SK-N-SH (cell line): ENCODE data around the gene MAGI3. TPM values are rescaled to one million over a fixed set of nuclear protein-coding genes. Genes with fewer than 3 reads are reported as not detected.

ENCODE experiments used
- CTCF ChIA-PET: fragments of 300-600, 350-600 bp; formaldehyde crosslinking; extraction: SDS; loops from one replicate; lab custom pipeline; 2021; lab: Yijun Ruan, JAX
- POLR2A ChIA-PET: fragments of 350-600 bp; sonication (Branson Sonifier 250); formaldehyde crosslinking; extraction: SDS; loops from one replicate; lab custom pipeline; 2020; ENCODE audit warnings: antibody characterized with exemption, inconsistent platforms; lab: Yijun Ruan, JAX
- DNase-seq: peaks from one replicate; pipeline ENCODE4 v3.0.0; 2012
- H2AFZ ChIP-seq: fragments of 200-600 bp; sonication (generic); 2 replicates; pipeline ENCODE4 v1.8.1; 2016; ENCODE audit warnings: antibody characterized with exemption, mild to moderate bottlenecking, low read depth
- H3F3A ChIP-seq: fragments of 200-600 bp; sonication (generic); replicated peaks from 2 replicates; pipeline ENCODE3; 2016; ENCODE audit warnings: antibody characterized with exemption, mild to moderate bottlenecking; ENCODE audit not compliant: insufficient read depth
- H3K27ac ChIP-seq, 2 experiments: fragments of 200-500 bp in 1 of 2; fragments of 200-600 bp in 1 of 2; sonication (Bioruptor generic) in 1 of 2; sonication (generic), shearing (Covaris generic) in 1 of 2; 2 replicates each; pipeline versions ENCODE4 v1.5.1 to v1.6.1; 2014 to 2016; ENCODE audit warnings: low read depth in 2 of 2, inconsistent platforms in 1 of 2, low read length in 1 of 2, mild to moderate bottlenecking in 1 of 2, mixed read lengths in 1 of 2
- H3K27me3 ChIP-seq: fragments of 200-600 bp; sonication (generic), shearing (Covaris generic); 2 replicates; pipeline ENCODE4 v1.6.1; 2016; ENCODE audit warnings: mixed run types; ENCODE audit not compliant: insufficient read depth
- H3K36me3 ChIP-seq, 2 experiments: fragments of 200-500 bp in 1 of 2; fragments of 200-600 bp in 1 of 2; sonication (Bioruptor generic) in 1 of 2; sonication (generic) in 1 of 2; replicated peaks in 1 of 2; 2 replicates each; pipeline versions ENCODE3 to v1.5.1; 2014 to 2016; ENCODE audit warnings: low read length in 1 of 2, mild to moderate bottlenecking in 1 of 2; ENCODE audit not compliant: insufficient read depth in 2 of 2, control insufficient read depth in 1 of 2
- H3K4me1 ChIP-seq, 2 experiments: fragments of 200-500 bp in 1 of 2; fragments of 200-600 bp in 1 of 2; sonication (Bioruptor generic) in 1 of 2; sonication (generic), shearing (Covaris generic) in 1 of 2; 2 replicates each; pipeline versions ENCODE4 v1.5.1 to v1.6.1; 2014 to 2016; ENCODE audit warnings: low read depth in 1 of 2, low read length in 1 of 2, mixed run types in 1 of 2; ENCODE audit not compliant: insufficient read depth in 2 of 2, control insufficient read depth in 1 of 2
- H3K4me2 ChIP-seq: fragments of 200-600 bp; sonication (generic), shearing (Covaris generic); 2 replicates; pipeline ENCODE4 v1.6.1; 2017; ENCODE audit warnings: mixed run types
- H3K4me3 ChIP-seq, 2 experiments: fragments of 200-500 bp in 1 of 2; fragments of 200-600 bp in 1 of 2; sonication (Bioruptor generic) in 1 of 2; sonication (generic), shearing (Covaris generic) in 1 of 2; 2 replicates each; pipeline versions ENCODE4 v1.5.1 to v1.8.1; 2014 to 2016; ENCODE audit warnings: low read depth in 2 of 2, inconsistent platforms in 1 of 2, low read length in 1 of 2, mild to moderate bottlenecking in 1 of 2, mixed read lengths in 1 of 2, moderate library complexity in 1 of 2
- H3K79me2 ChIP-seq: fragments of 200-600 bp; sonication (generic); 2 replicates; pipeline ENCODE4 v1.8.1; 2017; ENCODE audit warnings: mild to moderate bottlenecking; ENCODE audit not compliant: insufficient read depth
- H3K9ac ChIP-seq: fragments of 200-600 bp; sonication (generic); 2 replicates; pipeline ENCODE4 v1.6.1; 2017; ENCODE audit warnings: mixed run types
- H3K9me2 ChIP-seq: fragments of 200-600 bp; sonication (generic); 2 replicates; pipeline ENCODE4 v1.6.1; 2017; ENCODE audit warnings: mixed run types
- H3K9me3 ChIP-seq: fragments of 200-600 bp; sonication (generic); 2 replicates; pipeline ENCODE4 v1.6.1; 2017; ENCODE audit warnings: mixed run types, mild to moderate bottlenecking, moderate library complexity
- H4K20me1 ChIP-seq: fragments of 200-600 bp; sonication (generic); 2 replicates; pipeline ENCODE4 v1.6.1; 2017; ENCODE audit warnings: mild to moderate bottlenecking, mixed run types; ENCODE audit not compliant: insufficient read depth
- EP300 ChIP-seq, 2 experiments: IDR thresholded peaks; 2 replicates each; pipeline versions ENCODE4 v1.4.0 to v1.6.1; 2012; ENCODE audit warnings: borderline replicate concordance in 1 of 2, low read depth in 1 of 2, low read length in 1 of 2
- FOSL2 ChIP-seq: IDR thresholded peaks from 2 replicates; pipeline ENCODE4 v1.4.0; 2012; ENCODE audit warnings: low read depth, mild to moderate bottlenecking, moderate library complexity, borderline replicate concordance
- FOXJ3 ChIP-seq: sonication (generic); formaldehyde crosslinking; IDR thresholded peaks from 2 replicates; pipeline ENCODE4 v1.5.1; 2020; ENCODE audit warnings: mild to moderate bottlenecking, missing genetic modification reagents
- JUND ChIP-seq: IDR thresholded peaks from 2 replicates; pipeline ENCODE4 v1.4.0; 2012
- NFIC ChIP-seq: IDR thresholded peaks from 2 replicates; pipeline ENCODE4 v1.4.0; 2012; ENCODE audit warnings: borderline replicate concordance
- RAD21 ChIP-seq: IDR thresholded peaks from 2 replicates; pipeline ENCODE4 v1.6.1; 2012; ENCODE audit warnings: mild to moderate bottlenecking, low read length
- RCOR1 ChIP-seq: fragments of 150-350 bp; IDR thresholded peaks from 2 replicates; pipeline ENCODE4 v1.6.1; 2017; ENCODE audit warnings: antibody characterized with exemption, low read length
- RFX5 ChIP-seq: IDR thresholded peaks from 2 replicates; pipeline ENCODE4 v1.6.1; 2012; ENCODE audit warnings: mild to moderate bottlenecking, improper control_type of control experiment, low read length
- RXRA ChIP-seq: IDR thresholded peaks from 2 replicates; pipeline ENCODE4 v1.4.0; 2012; ENCODE audit warnings: low read depth, mild to moderate bottlenecking, borderline replicate concordance
- SIN3A ChIP-seq: IDR thresholded peaks from 2 replicates; pipeline ENCODE4 v1.6.1; 2012; ENCODE audit warnings: low read depth, mild to moderate bottlenecking, low read length, moderate library complexity, borderline replicate concordance
- TCF12 ChIP-seq: IDR thresholded peaks from 2 replicates; pipeline ENCODE4 v1.4.0; 2012
- YY1 ChIP-seq: IDR thresholded peaks from 2 replicates; pipeline ENCODE4 v1.4.0; 2012; ENCODE audit warnings: low read depth, mild to moderate bottlenecking
- WGBS: methylation state at CpG from one replicate; pipeline ENCODE4 v1.1.6; 2017; ENCODE audit warnings: low lambda C conversion rate; 5-methylcytosine and 5-hydroxymethylcytosine counted together
- polyA plus RNA-seq, 3 experiments: library from polyadenylated mRNA; depleted of rRNA; stranded (reverse); fragments of >200 nt; gene quantifications; 2 replicates each; pipeline ENCODE4 v1.2.3, GENCODE V29; 2012
- TF ChIP-seq, protein P1 (sequence below): IDR thresholded peaks from 2 replicates; pipeline ENCODE4 v1.4.0; 2012; ENCODE audit warnings: low read depth, borderline replicate concordance
- TF ChIP-seq, protein P2 (sequence below): fragments of 150-350 bp; IDR thresholded peaks from 2 replicates; pipeline ENCODE4 v1.6.1; 2017; ENCODE audit warnings: antibody characterized with exemption, low read length, low read depth, borderline replicate concordance
- TF ChIP-seq, protein P3 (sequence below): IDR thresholded peaks from 2 replicates; pipeline ENCODE4; 2012

Gene MAGI3
- polyA plus RNA-seq, 1 of the 3 experiments (the other 2 are of a cell fraction) = 2.9 TPM

DNA sequence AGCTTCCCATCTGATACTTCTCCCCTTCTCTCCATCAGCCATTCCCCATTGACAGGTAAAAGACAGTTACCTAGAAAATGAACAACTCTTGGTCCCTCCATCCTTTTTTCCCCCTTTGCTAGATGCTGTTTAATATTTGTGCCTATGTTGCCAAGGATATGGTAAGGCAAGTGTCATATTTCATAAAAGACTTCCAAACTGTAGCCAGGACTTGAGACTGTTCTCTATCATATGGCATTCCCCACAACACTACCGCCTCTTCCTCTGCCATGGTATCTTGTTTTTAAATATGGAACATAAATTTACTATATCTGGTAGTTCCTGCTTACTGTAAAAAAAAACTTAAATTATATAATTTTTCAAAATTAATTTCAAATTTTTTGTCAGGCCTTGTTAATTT lies 271.8 kb downstream of the MAGI3 start:
- POLR2A ChIA-PET = no interaction called here
- TF ChIP-seq TCF12 = peak; percentile 46
- TF ChIP-seq RXRA = no peak
- TF ChIP-seq, all 33 proteins: peak for 1
- CTCF ChIA-PET = no interaction called here

DNA sequence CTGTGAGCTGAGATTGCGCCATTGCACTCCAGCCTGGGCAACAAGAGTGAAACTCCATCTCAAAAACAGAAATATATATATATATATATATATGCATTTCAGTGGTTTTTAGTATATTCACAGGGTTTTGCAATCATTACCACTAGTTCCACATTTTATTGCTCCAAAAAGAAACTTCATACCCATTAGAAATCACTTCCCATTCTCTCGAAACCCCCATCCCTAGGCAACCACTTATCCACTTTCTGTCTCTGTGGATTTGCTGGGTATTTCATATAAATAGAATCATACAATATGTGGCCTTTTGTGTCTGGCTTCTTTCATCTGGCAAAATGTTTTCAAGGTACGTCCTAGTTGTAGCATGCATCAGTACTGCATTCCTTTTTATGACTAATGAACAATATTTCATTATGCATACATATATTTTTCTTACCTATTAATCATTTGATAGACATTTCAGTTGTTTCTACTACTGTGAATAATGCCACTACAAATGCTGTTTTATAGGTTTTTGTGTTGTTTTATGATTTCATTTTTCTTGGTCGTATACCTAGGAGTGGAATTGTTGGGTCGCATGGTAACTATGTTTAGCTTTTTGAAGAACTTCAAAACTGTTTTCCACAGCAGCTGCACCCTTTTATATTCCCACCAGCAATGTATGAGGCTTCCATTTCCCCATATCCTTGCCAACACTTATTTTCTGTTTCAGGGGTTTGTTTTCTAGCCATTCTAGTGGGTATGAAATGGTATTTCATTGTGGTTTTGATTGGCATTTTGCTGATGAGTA lies 273.0 kb downstream of the MAGI3 start:
- no peak for TF ChIP-seq NFIC
- peak in 1 of 2 experiments; percentile 7; a peak in 1 of 4 replicates for TF ChIP-seq EP300 (IDR thresholded peaks at IDR 0.05; ENCODE audit: borderline replicate concordance in 1 of 2, low read depth in 1 of 2, low read length in 1 of 2)
- TF ChIP-seq, protein P1, sequence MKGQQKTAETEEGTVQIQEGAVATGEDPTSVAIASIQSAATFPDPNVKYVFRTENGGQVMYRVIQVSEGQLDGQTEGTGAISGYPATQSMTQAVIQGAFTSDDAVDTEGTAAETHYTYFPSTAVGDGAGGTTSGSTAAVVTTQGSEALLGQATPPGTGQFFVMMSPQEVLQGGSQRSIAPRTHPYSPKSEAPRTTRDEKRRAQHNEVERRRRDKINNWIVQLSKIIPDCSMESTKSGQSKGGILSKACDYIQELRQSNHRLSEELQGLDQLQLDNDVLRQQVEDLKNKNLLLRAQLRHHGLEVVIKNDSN = no peak
- TF ChIP-seq, protein P2, sequence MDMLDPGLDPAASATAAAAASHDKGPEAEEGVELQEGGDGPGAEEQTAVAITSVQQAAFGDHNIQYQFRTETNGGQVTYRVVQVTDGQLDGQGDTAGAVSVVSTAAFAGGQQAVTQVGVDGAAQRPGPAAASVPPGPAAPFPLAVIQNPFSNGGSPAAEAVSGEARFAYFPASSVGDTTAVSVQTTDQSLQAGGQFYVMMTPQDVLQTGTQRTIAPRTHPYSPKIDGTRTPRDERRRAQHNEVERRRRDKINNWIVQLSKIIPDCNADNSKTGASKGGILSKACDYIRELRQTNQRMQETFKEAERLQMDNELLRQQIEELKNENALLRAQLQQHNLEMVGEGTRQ = no peak
- no peak for TF ChIP-seq RXRA
- no peak for TF ChIP-seq YY1
- no peak for TF ChIP-seq RCOR1
- TF ChIP-seq JUND = peak; percentile 42; the same call in 1 of the 2 replicates
- no peak for TF ChIP-seq RAD21
- TF ChIP-seq, protein P3, sequence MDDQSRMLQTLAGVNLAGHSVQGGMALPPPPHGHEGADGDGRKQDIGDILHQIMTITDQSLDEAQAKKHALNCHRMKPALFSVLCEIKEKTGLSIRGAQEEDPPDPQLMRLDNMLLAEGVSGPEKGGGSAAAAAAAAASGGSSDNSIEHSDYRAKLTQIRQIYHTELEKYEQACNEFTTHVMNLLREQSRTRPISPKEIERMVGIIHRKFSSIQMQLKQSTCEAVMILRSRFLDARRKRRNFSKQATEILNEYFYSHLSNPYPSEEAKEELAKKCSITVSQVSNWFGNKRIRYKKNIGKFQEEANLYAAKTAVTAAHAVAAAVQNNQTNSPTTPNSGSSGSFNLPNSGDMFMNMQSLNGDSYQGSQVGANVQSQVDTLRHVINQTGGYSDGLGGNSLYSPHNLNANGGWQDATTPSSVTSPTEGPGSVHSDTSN = peak; percentile 48; the same call in 1 of the 2 replicates
- TF ChIP-seq FOXJ3 (CRISPR knock-in tag) = no peak
- TF ChIP-seq FOSL2 = peak; percentile 47; the same call in 1 of the 2 replicates
- no peak for TF ChIP-seq SIN3A
- TF ChIP-seq TCF12 = peak; percentile 78
- TF ChIP-seq RFX5 = no peak
- TF ChIP-seq, all 33 proteins: peak for 5
- H3K4me3 ChIP-seq = no peak overlapping the region
- peaks cover 10 to 27% of the 10 kb centered on the region in 2 experiments for H3K36me3 ChIP-seq
- ChIA-PET CTCF (no interaction called here), POLR2A (no interaction called here)
- no peaks in the 10 kb centered on the region for H3K79me2 ChIP-seq
- peaks cover 17% of the 10 kb centered on the region for H3F3A ChIP-seq
- H4K20me1 ChIP-seq = no peaks in the 10 kb centered on the region
- DNase-seq = no peak
- no peaks in the 10 kb centered on the region for H3K9me2 ChIP-seq
- no peak overlapping the region for H3K9ac ChIP-seq
- H2AFZ ChIP-seq = no peak overlapping the region
- no peaks in the 10 kb centered on the region for H3K27me3 ChIP-seq
- peaks cover 0 to 11% of the 10 kb centered on the region in 2 experiments; a peak in 2 of 4 replicates for H3K4me1 ChIP-seq
- no peaks in the 10 kb centered on the region for H3K9me3 ChIP-seq
- 72% methylated on average over 5 of the region's 5 CpGs for WGBS
- no peak overlapping the region for H3K4me2 ChIP-seq
- peak overlapping the region in 1 of 2 experiments; percentile 62; a peak in 2 of 4 replicates for H3K27ac ChIP-seq

More for the DNA sequence above, 271.8 kb downstream of the MAGI3 start:
- no peaks in the 10 kb centered on the region for H3K9me3 ChIP-seq
- DNase-seq = no peak
- no peak overlapping the region for H3K9ac ChIP-seq
- H3K9me2 ChIP-seq = no peaks in the 10 kb centered on the region
- peaks cover 10 to 24% of the 10 kb centered on the region in 2 experiments for H3K36me3 ChIP-seq
- H3K4me2 ChIP-seq = no peak overlapping the region
- H3K4me3 ChIP-seq = no peak overlapping the region
- no peaks in the 10 kb centered on the region for H3K27me3 ChIP-seq
- H3K4me1 ChIP-seq = peaks cover 0 to 16% of the 10 kb centered on the region in 2 experiments; a peak in 2 of 4 replicates
- 81% methylated on average over 1 of the region's 1 CpG for WGBS
- no peaks in the 10 kb centered on the region for H4K20me1 ChIP-seq
- H3K79me2 ChIP-seq = no peaks in the 10 kb centered on the region
- peaks cover 17% of the 10 kb centered on the region for H3F3A ChIP-seq
- peak overlapping the region; percentile 39 to 62 for H3K27ac ChIP-seq
- H2AFZ ChIP-seq = no peak overlapping the region
